ENCODE data around the gene LRRC15.
A peak's percentile ranks its signal among the peaks of the same experiment; 100 is the strongest.

LRRC15 gene

DNA sequence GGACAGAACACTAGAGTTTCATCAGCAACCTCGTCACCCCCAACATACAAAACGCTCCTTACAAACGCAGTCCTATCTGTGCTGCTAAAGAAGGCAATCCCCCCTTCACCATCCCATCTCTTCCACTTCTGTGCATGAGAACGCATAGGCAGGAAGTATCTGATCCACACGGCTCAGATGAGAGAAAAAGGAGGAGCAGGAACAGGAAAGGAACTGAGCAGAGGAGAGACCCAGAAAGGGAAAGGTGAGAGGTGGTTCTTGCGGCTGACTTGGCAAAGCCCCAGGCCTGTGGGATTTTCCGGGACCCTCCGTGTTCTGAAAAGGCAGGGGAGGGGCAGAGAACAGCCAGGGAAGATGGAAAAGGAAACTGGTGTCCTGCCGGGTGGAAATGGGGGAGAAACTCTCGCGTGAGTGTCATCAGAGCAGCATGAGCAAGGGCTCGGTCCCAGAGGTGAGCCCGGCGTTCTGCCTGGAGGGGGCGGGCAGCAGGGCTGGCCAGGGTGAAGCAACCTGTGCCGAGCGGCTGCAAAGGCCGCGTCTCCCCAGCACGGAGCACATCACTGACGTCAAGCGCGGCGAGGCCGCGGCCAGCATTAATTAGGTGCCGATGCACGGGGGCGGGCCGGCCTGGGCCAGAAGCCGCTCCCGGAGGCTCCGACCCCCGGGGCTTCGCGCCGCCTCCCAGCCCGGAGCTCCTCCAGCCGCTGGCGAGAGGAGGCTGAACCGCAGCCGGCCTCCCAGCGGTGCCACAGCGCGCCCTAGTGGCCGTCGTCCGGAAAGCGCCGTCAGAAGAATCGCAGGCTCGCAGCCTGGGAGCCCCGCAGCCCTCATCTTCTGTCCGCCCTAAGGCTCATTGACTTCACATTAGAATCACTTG, 54.2 kb downstream of the LRRC15 start:
- CTCF ChIA-PET: interaction anchor here (0.6 to 6.2 kb wide), 42 partner anchors 9 to 655 kb away, joined by 3 to 55 read pairs (median 4); partner anchors contain the start of gene HES1
- Histone ChIP-seq H3K27me3 (replicated peaks in 2 of 5; ENCODE audit: control insufficient read depth in 4 of 5, insufficient read depth in 5 of 5, low read length in 4 of 5) (peaks cover 0 to 20% (median 2%) of the 10 kb centered on the region in 5 experiments), H3K4me3 (ENCODE audit: control insufficient read depth in 1 of 7, extremely low read depth in 1 of 7, insufficient read depth in 4 of 7, low read depth in 2 of 7, low read length in 6 of 7) (peak overlapping the region; percentile 23 to 73 (median 53)), H3K36me3 (ENCODE audit: control insufficient read depth in 4 of 4, insufficient read depth in 4 of 4, low read length in 3 of 4) (no peaks in the 10 kb centered on the region), H3K27ac (ENCODE audit: insufficient read depth in 1 of 2, low read depth in 1 of 2, low read length in 2 of 2, poor library complexity in 1 of 2, severe bottlenecking in 2 of 2) (no peak overlapping the region), H3K9me3 (ENCODE audit: control extremely low read depth in 1 of 5, control insufficient read depth in 4 of 5, insufficient read depth in 2 of 5, low read depth in 1 of 5, low read length in 4 of 5) (peaks cover 2 to 21% (median 15%) of the 10 kb centered on the region in 5 experiments), H3K4me1 (ENCODE audit: control extremely low read depth in 1 of 4, control insufficient read depth in 4 of 4, insufficient read depth in 4 of 4, low read length in 3 of 4) (peaks cover 2 to 52% (median 35%) of the 10 kb centered on the region in 4 experiments)
- WGBS (ENCODE audit: insufficient coverage): under 1% methylated on average over 45 of the region's 54 CpGs
- peak; percentile 75 to 83 (median 83) for DNase-seq
- POLR2A ChIA-PET: interaction anchor here (1.0 to 1.7 kb wide), 4 partner anchors 8 to 179 kb away, joined by 3 to 11 read pairs (median 4); partner anchors contain the start of gene HES1

DNA sequence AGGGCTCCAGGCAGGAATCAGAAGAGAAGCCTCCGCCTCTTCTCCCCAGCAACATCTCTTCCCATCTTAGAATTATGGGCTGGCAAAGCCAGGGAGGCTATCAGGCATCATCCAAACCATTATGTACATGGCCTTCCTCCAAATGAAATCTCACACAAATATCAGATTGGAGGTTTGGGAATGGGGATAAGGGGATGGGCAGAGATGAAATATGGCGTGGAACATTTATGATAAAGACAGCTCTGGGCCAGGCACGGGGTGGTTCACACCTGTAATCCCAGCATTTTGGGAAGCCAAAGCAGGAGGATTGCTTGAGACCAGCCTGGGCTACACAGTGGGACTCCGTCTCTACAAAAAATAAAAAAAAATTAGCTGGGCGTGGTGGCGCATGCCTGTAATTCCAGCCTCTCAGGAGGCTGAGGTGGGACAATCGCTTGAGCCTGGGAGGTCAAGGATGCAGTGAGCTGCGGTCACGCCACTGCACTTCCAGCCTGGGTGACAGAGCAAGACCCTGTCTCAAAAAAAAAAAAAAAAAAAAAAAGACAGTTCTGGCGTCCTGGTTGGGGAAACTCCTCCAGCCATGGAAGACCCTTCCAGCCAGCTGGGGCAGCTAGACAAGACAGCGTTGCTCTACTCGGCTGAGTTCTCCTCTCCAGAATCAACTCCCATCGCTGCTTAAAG, 55.0 kb downstream of the LRRC15 start:
- WGBS (ENCODE audit: insufficient coverage): 88% methylated on average over 7 of the region's 13 CpGs
- ChIA-PET POLR2A (interaction anchor here (1.5 to 3.0 kb wide), 3 partner anchors 177 to 180 kb away, joined by 5 to 14 read pairs (median 11); partner anchors contain the start of gene HES1), CTCF (interaction anchor here (0.7 to 6.2 kb wide), 14 partner anchors 11 to 650 kb away, joined by 3 to 46 read pairs (median 4); partner anchors contain the start of gene HES1)
- no peak for DNase-seq
- Histone ChIP-seq H3K36me3 (ENCODE audit: control insufficient read depth in 4 of 4, insufficient read depth in 4 of 4, low read length in 3 of 4) (no peaks in the 10 kb centered on the region), H3K27me3 (replicated peaks in 2 of 5; ENCODE audit: control insufficient read depth in 4 of 5, insufficient read depth in 5 of 5, low read length in 4 of 5) (peaks cover 0 to 20% (median 2%) of the 10 kb centered on the region in 5 experiments), H3K4me3 (ENCODE audit: control insufficient read depth in 1 of 7, extremely low read depth in 1 of 7, insufficient read depth in 4 of 7, low read depth in 2 of 7, low read length in 6 of 7) (peak overlapping the region in 1 of 7 experiments; percentile 73), H3K27ac (ENCODE audit: insufficient read depth in 1 of 2, low read depth in 1 of 2, low read length in 2 of 2, poor library complexity in 1 of 2, severe bottlenecking in 2 of 2) (no peak overlapping the region), H3K4me1 (ENCODE audit: control extremely low read depth in 1 of 4, control insufficient read depth in 4 of 4, insufficient read depth in 4 of 4, low read length in 3 of 4) (peaks cover 2 to 60% (median 40%) of the 10 kb centered on the region in 4 experiments), H3K9me3 (ENCODE audit: control extremely low read depth in 1 of 5, control insufficient read depth in 4 of 5, insufficient read depth in 2 of 5, low read depth in 1 of 5, low read length in 4 of 5) (peaks cover 2 to 15% (median 14%) of the 10 kb centered on the region in 5 experiments)

DNA sequence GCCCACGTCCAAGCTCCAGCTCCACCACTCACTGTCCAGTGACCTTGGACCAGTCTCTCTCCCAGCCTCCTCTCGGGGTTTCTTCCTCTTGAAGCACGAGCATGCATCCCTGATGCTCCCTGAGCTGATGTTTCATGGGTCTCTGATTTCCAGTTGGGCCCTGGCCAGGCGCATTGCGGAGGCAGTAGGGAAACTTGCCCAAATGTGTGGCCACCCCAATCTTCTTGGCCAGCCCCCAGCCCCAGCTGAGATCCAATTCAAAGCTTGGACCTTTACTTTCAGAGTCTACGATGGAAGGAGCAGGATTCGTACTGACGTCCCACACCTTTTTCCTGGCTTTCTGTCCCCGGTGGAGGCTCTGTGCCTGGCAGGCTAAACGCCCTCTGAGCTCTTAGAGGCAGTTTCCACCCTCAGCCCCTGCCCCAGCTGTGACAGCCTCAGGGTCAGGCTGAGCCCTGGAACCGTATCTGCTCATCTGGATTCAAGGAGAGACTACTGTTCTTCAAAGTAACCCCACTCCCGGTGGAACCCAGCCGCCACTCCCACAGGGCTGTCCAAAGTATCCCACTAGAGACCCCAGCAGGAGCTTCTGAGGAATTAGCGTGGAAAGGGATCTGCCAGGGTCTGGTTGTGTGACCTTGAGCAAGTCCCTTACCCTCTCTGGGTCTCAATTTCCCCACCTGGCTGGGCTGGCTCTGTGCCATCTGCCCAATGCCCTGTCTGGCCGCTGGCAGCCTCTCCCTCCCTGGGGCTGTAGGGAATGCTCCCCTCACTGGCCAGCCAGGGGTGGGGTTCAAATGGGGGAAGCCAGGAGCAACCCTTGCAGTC, 55.8 kb downstream of the LRRC15 start:
- ChIA-PET POLR2A (interaction anchor here (1.3 to 3.0 kb wide), 3 partner anchors 176 to 533 kb away, joined by 4 to 14 read pairs (median 5); no protein-coding TSS in a partner anchor), CTCF (interaction anchor here (0.8 to 6.2 kb wide), 15 partner anchors 12 to 650 kb away, joined by 3 to 46 read pairs (median 4); no protein-coding TSS in a partner anchor)
- Histone ChIP-seq H3K9me3 (ENCODE audit: control extremely low read depth in 1 of 5, control insufficient read depth in 4 of 5, insufficient read depth in 2 of 5, low read depth in 1 of 5, low read length in 4 of 5) (peaks cover 0 to 8% (median 7%) of the 10 kb centered on the region in 5 experiments), H3K4me1 (ENCODE audit: control extremely low read depth in 1 of 4, control insufficient read depth in 4 of 4, insufficient read depth in 4 of 4, low read length in 3 of 4) (peaks cover 7 to 67% (median 45%) of the 10 kb centered on the region in 4 experiments), H3K36me3 (ENCODE audit: control insufficient read depth in 4 of 4, insufficient read depth in 4 of 4, low read length in 3 of 4) (no peaks in the 10 kb centered on the region), H3K27ac (ENCODE audit: insufficient read depth in 1 of 2, low read depth in 1 of 2, low read length in 2 of 2, poor library complexity in 1 of 2, severe bottlenecking in 2 of 2) (no peak overlapping the region), H3K4me3 (ENCODE audit: control insufficient read depth in 1 of 7, extremely low read depth in 1 of 7, insufficient read depth in 4 of 7, low read depth in 2 of 7, low read length in 6 of 7) (no peak overlapping the region), H3K27me3 (replicated peaks in 2 of 5; ENCODE audit: control insufficient read depth in 4 of 5, insufficient read depth in 5 of 5, low read length in 4 of 5) (peaks cover 0 to 20% (median 2%) of the 10 kb centered on the region in 5 experiments)
- no peak for DNase-seq
- 91% methylated on average over 15 of the region's 15 CpGs for WGBS (ENCODE audit: insufficient coverage)

DNA sequence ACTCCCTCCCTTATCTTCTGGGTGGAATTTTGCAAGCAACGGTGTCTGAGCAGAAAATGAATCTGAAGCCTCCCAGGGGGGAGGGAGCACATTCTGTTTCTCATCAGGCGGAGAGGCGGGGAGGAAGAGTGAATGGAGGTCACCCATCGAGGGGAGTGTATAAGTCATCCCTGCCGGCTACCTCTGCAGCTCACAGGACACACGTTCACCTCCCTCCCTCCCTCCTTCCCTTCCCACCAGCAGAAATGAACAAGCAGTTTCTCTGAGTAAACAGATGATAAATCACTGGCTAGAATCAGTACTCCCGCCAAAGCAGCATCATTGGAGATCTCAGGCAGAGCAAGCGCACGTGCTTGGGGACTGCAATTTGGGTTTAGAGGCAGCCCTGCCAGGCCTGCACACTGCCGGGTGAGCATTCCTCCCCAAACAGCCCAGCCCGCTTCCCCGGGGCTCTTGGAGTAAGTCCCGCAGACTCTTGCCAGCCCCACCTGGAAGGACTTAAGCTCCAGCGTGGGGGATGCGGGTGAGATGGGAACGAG, 56.7 kb downstream of the LRRC15 start:
- H3K4me1 ChIP-seq (ENCODE audit: control extremely low read depth in 1 of 4, control insufficient read depth in 4 of 4, insufficient read depth in 4 of 4, low read length in 3 of 4): peaks cover 13 to 77% (median 54%) of the 10 kb centered on the region in 4 experiments
- no peak overlapping the region for H3K27ac ChIP-seq (ENCODE audit: insufficient read depth in 1 of 2, low read depth in 1 of 2, low read length in 2 of 2, poor library complexity in 1 of 2, severe bottlenecking in 2 of 2)
- 3% methylated on average over 6 of the region's 16 CpGs for WGBS (ENCODE audit: insufficient coverage)
- CTCF ChIA-PET: interaction anchor here (0.8 to 6.2 kb wide), 8 partner anchors 45 to 649 kb away, joined by 3 to 46 read pairs (median 4); no protein-coding TSS in a partner anchor
- no peaks in the 10 kb centered on the region for H3K36me3 ChIP-seq (ENCODE audit: control insufficient read depth in 4 of 4, insufficient read depth in 4 of 4, low read length in 3 of 4)
- H3K27me3 ChIP-seq (replicated peaks in 2 of 5; ENCODE audit: control insufficient read depth in 4 of 5, insufficient read depth in 5 of 5, low read length in 4 of 5): peaks cover 0 to 20% (median 2%) of the 10 kb centered on the region in 5 experiments
- DNase-seq: peak; percentile 60 to 85 (median 78)
- H3K4me3 ChIP-seq (ENCODE audit: control insufficient read depth in 1 of 7, extremely low read depth in 1 of 7, insufficient read depth in 4 of 7, low read depth in 2 of 7, low read length in 6 of 7): peak overlapping the region in 2 of 7 experiments; percentile 32 to 35
- no peaks in the 10 kb centered on the region for H3K9me3 ChIP-seq (ENCODE audit: control extremely low read depth in 1 of 5, control insufficient read depth in 4 of 5, insufficient read depth in 2 of 5, low read depth in 1 of 5, low read length in 4 of 5)
- POLR2A ChIA-PET: interaction anchor here (1.3 to 3.0 kb wide), 3 partner anchors 175 to 532 kb away, joined by 4 to 14 read pairs (median 5); no protein-coding TSS in a partner anchor

DNA sequence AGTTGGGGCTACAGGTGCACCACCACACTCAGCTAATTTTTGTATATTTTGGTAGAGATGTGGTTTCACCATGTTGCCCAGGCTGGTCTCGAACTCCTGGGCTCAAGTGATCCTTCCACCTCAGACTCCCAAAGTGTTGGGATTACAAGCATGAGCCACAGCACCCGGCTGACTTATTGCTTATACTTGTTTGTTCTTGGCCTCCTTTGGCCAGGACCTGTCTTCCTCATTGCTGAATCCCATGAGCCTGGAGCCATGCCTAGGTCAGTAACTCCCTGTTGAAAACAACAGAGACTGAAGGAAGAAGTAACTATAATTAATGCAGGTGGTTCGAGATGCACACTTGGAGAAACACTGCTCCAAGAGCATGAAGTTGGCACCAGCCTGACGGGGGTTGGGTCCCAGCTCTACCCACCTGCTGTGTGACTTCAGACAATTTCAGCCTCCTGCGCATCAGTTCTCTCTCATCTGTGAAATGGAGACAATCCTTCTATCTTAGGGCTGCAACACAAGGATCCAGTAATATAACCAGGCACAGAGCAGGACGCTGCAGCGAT, 57.3 kb downstream of the LRRC15 start:
- Histone ChIP-seq H3K36me3 (ENCODE audit: control insufficient read depth in 4 of 4, insufficient read depth in 4 of 4, low read length in 3 of 4) (no peaks in the 10 kb centered on the region), H3K4me1 (ENCODE audit: control extremely low read depth in 1 of 4, control insufficient read depth in 4 of 4, insufficient read depth in 4 of 4, low read length in 3 of 4) (peaks cover 17 to 82% (median 59%) of the 10 kb centered on the region in 4 experiments), H3K9me3 (ENCODE audit: control extremely low read depth in 1 of 5, control insufficient read depth in 4 of 5, insufficient read depth in 2 of 5, low read depth in 1 of 5, low read length in 4 of 5) (no peaks in the 10 kb centered on the region), H3K4me3 (ENCODE audit: control insufficient read depth in 1 of 7, extremely low read depth in 1 of 7, insufficient read depth in 4 of 7, low read depth in 2 of 7, low read length in 6 of 7) (peak overlapping the region in 2 of 7 experiments; percentile 32 to 35), H3K27me3 (replicated peaks in 2 of 5; ENCODE audit: control insufficient read depth in 4 of 5, insufficient read depth in 5 of 5, low read length in 4 of 5) (peaks cover 0 to 20% (median 2%) of the 10 kb centered on the region in 5 experiments), H3K27ac (ENCODE audit: insufficient read depth in 1 of 2, low read depth in 1 of 2, low read length in 2 of 2, poor library complexity in 1 of 2, severe bottlenecking in 2 of 2) (no peak overlapping the region)
- WGBS (ENCODE audit: insufficient coverage): 92% methylated on average over 5 of the region's 7 CpGs
- DNase-seq: no peak
- ChIA-PET POLR2A (interaction anchor here (3.0 kb wide), 1 partner anchor 175 kb away, joined by 14 read pairs; no protein-coding TSS in a partner anchor), CTCF (interaction anchor here (0.6 to 6.2 kb wide), 7 partner anchors 26 to 648 kb away, joined by 3 to 46 read pairs (median 4); no protein-coding TSS in a partner anchor)
